ENCODE data around the gene TAF4.

TAF4 gene

GRCh38 chr20:62043131-62043914 lies 22.4 kb downstream of the TAF4 start:
- Histone ChIP-seq H3K27ac (ENCODE audit: insufficient read depth in 1 of 2, low read depth in 1 of 2, low read length in 2 of 2, poor library complexity in 1 of 2, severe bottlenecking in 2 of 2) (no peak overlapping the region), H3K27me3 (replicated peaks in 2 of 5; ENCODE audit: control insufficient read depth in 4 of 5, insufficient read depth in 5 of 5, low read length in 4 of 5) (no peaks in the 10 kb centered on the region), H3K4me1 (ENCODE audit: control extremely low read depth in 1 of 4, control insufficient read depth in 4 of 4, insufficient read depth in 4 of 4, low read length in 3 of 4) (peaks cover 0 to 6% (median under 1%) of the 10 kb centered on the region in 4 experiments), H3K9me3 (ENCODE audit: control extremely low read depth in 1 of 5, control insufficient read depth in 4 of 5, insufficient read depth in 2 of 5, low read depth in 1 of 5, low read length in 4 of 5) (peaks cover 0 to 2% (median 0%) of the 10 kb centered on the region in 5 experiments), H3K4me3 (ENCODE audit: control insufficient read depth in 1 of 7, extremely low read depth in 1 of 7, insufficient read depth in 4 of 7, low read depth in 2 of 7, low read length in 6 of 7) (no peak overlapping the region), H3K36me3 (ENCODE audit: control insufficient read depth in 4 of 4, insufficient read depth in 4 of 4, low read length in 3 of 4) (peaks cover 0 to 6% (median 0%) of the 10 kb centered on the region in 4 experiments)
- ChIA-PET CTCF (no interaction called here), POLR2A (no interaction called here)
- no peak for DNase-seq
- 95% methylated on average over 17 of the region's 17 CpGs for WGBS (ENCODE audit: insufficient coverage)

GRCh38 chr20:62042025-62042820 lies 23.5 kb downstream of the TAF4 start:
- no peak overlapping the region for H3K27ac ChIP-seq (ENCODE audit: insufficient read depth in 1 of 2, low read depth in 1 of 2, low read length in 2 of 2, poor library complexity in 1 of 2, severe bottlenecking in 2 of 2)
- peaks cover 0 to 6% (median 0%) of the 10 kb centered on the region in 4 experiments for H3K36me3 ChIP-seq (ENCODE audit: control insufficient read depth in 4 of 4, insufficient read depth in 4 of 4, low read length in 3 of 4)
- no peaks in the 10 kb centered on the region for H3K27me3 ChIP-seq (replicated peaks in 2 of 5; ENCODE audit: control insufficient read depth in 4 of 5, insufficient read depth in 5 of 5, low read length in 4 of 5)
- CTCF ChIA-PET = interaction anchor here (0.8 kb wide), 1 partner anchor 18 kb away, joined by 3 read pairs; no protein-coding TSS in a partner anchor
- POLR2A ChIA-PET = no interaction called here
- H3K4me1 ChIP-seq (ENCODE audit: control extremely low read depth in 1 of 4, control insufficient read depth in 4 of 4, insufficient read depth in 4 of 4, low read length in 3 of 4) = peaks cover 0 to 6% (median 0%) of the 10 kb centered on the region in 4 experiments
- DNase-seq = no peak
- H3K9me3 ChIP-seq (ENCODE audit: control extremely low read depth in 1 of 5, control insufficient read depth in 4 of 5, insufficient read depth in 2 of 5, low read depth in 1 of 5, low read length in 4 of 5) = peaks cover 0 to 8% (median 2%) of the 10 kb centered on the region in 5 experiments
- no peak overlapping the region for H3K4me3 ChIP-seq (ENCODE audit: control insufficient read depth in 1 of 7, extremely low read depth in 1 of 7, insufficient read depth in 4 of 7, low read depth in 2 of 7, low read length in 6 of 7)
- 99% methylated on average over 19 of the region's 22 CpGs for WGBS (ENCODE audit: insufficient coverage)

GRCh38 chr20:62040933-62041332 lies 24.7 kb downstream of the TAF4 start:
- Histone ChIP-seq H3K4me1 (ENCODE audit: control extremely low read depth in 1 of 4, control insufficient read depth in 4 of 4, insufficient read depth in 4 of 4, low read length in 3 of 4) (peaks cover 0 to under 1% (median 0%) of the 10 kb centered on the region in 4 experiments), H3K27me3 (replicated peaks in 2 of 5; ENCODE audit: control insufficient read depth in 4 of 5, insufficient read depth in 5 of 5, low read length in 4 of 5) (no peaks in the 10 kb centered on the region), H3K4me3 (ENCODE audit: control insufficient read depth in 1 of 7, extremely low read depth in 1 of 7, insufficient read depth in 4 of 7, low read depth in 2 of 7, low read length in 6 of 7) (no peak overlapping the region), H3K36me3 (ENCODE audit: control insufficient read depth in 4 of 4, insufficient read depth in 4 of 4, low read length in 3 of 4) (peaks cover 0 to 6% (median under 1%) of the 10 kb centered on the region in 4 experiments), H3K27ac (ENCODE audit: insufficient read depth in 1 of 2, low read depth in 1 of 2, low read length in 2 of 2, poor library complexity in 1 of 2, severe bottlenecking in 2 of 2) (no peak overlapping the region), H3K9me3 (ENCODE audit: control extremely low read depth in 1 of 5, control insufficient read depth in 4 of 5, insufficient read depth in 2 of 5, low read depth in 1 of 5, low read length in 4 of 5) (peaks cover 0 to 13% (median 6%) of the 10 kb centered on the region in 5 experiments)
- WGBS (ENCODE audit: insufficient coverage) = 100% methylated on average over 6 of the region's 13 CpGs
- no peak for DNase-seq
- ChIA-PET POLR2A (no interaction called here), CTCF (interaction anchor here (1.9 kb wide), 1 partner anchor 115 kb away, joined by 4 read pairs; no protein-coding TSS in a partner anchor)

- peaks cover 0 to 6% (median under 1%) of the 10 kb centered on the region in 4 experiments for H3K36me3 ChIP-seq (ENCODE audit: control insufficient read depth in 4 of 4, insufficient read depth in 4 of 4, low read length in 3 of 4)
- H3K4me1 ChIP-seq (ENCODE audit: control extremely low read depth in 1 of 4, control insufficient read depth in 4 of 4, insufficient read depth in 4 of 4, low read length in 3 of 4) = no peaks in the 10 kb centered on the region
- no peak overlapping the region for H3K4me3 ChIP-seq (ENCODE audit: control insufficient read depth in 1 of 7, extremely low read depth in 1 of 7, insufficient read depth in 4 of 7, low read depth in 2 of 7, low read length in 6 of 7)
- no peak for DNase-seq
- 97% methylated on average over 25 of the region's 25 CpGs for WGBS (ENCODE audit: insufficient coverage)
- peaks cover 0 to 13% (median 6%) of the 10 kb centered on the region in 5 experiments for H3K9me3 ChIP-seq (ENCODE audit: control extremely low read depth in 1 of 5, control insufficient read depth in 4 of 5, insufficient read depth in 2 of 5, low read depth in 1 of 5, low read length in 4 of 5)
- CTCF ChIA-PET = interaction anchor here (1.9 kb wide), 1 partner anchor 116 kb away, joined by 4 read pairs; no protein-coding TSS in a partner anchor
- H3K27me3 ChIP-seq (replicated peaks in 2 of 5; ENCODE audit: control insufficient read depth in 4 of 5, insufficient read depth in 5 of 5, low read length in 4 of 5) = no peaks in the 10 kb centered on the region
- no peak overlapping the region for H3K27ac ChIP-seq (ENCODE audit: insufficient read depth in 1 of 2, low read depth in 1 of 2, low read length in 2 of 2, poor library complexity in 1 of 2, severe bottlenecking in 2 of 2)
- POLR2A ChIA-PET = interaction anchor here (0.6 kb wide), 1 partner anchor 132 kb away, joined by 3 read pairs; no protein-coding TSS in a partner anchor
Observed at GRCh38 chr20:62040381-62040922, 25.2 kb downstream of the TAF4 start.

GRCh38 chr20:62039738-62040137 lies 25.9 kb downstream of the TAF4 start:
- POLR2A ChIA-PET = interaction anchor here (0.6 kb wide), 1 partner anchor 132 kb away, joined by 3 read pairs; no protein-coding TSS in a partner anchor
- CTCF ChIA-PET = interaction anchor here (0.8 to 1.9 kb wide), 3 partner anchors 9 to 117 kb away, joined by 3 to 4 read pairs (median 3); no protein-coding TSS in a partner anchor
- no peak overlapping the region for H3K27ac ChIP-seq (ENCODE audit: insufficient read depth in 1 of 2, low read depth in 1 of 2, low read length in 2 of 2, poor library complexity in 1 of 2, severe bottlenecking in 2 of 2)
- peaks cover 0 to 16% (median 6%) of the 10 kb centered on the region in 5 experiments for H3K9me3 ChIP-seq (ENCODE audit: control extremely low read depth in 1 of 5, control insufficient read depth in 4 of 5, insufficient read depth in 2 of 5, low read depth in 1 of 5, low read length in 4 of 5)
- WGBS (ENCODE audit: insufficient coverage) = 98% methylated on average over 6 of the region's 6 CpGs
- no peaks in the 10 kb centered on the region for H3K27me3 ChIP-seq (replicated peaks in 2 of 5; ENCODE audit: control insufficient read depth in 4 of 5, insufficient read depth in 5 of 5, low read length in 4 of 5)
- no peak overlapping the region for H3K4me3 ChIP-seq (ENCODE audit: control insufficient read depth in 1 of 7, extremely low read depth in 1 of 7, insufficient read depth in 4 of 7, low read depth in 2 of 7, low read length in 6 of 7)
- peaks cover 0 to 6% (median under 1%) of the 10 kb centered on the region in 4 experiments for H3K36me3 ChIP-seq (ENCODE audit: control insufficient read depth in 4 of 4, insufficient read depth in 4 of 4, low read length in 3 of 4)
- no peak for DNase-seq
- H3K4me1 ChIP-seq (ENCODE audit: control extremely low read depth in 1 of 4, control insufficient read depth in 4 of 4, insufficient read depth in 4 of 4, low read length in 3 of 4) = no peaks in the 10 kb centered on the region

GRCh38 chr20:62032609-62033368 lies 32.9 kb downstream of the TAF4 start:
- peaks cover 0 to 32% (median 13%) of the 10 kb centered on the region in 4 experiments for H3K4me1 ChIP-seq (ENCODE audit: control extremely low read depth in 1 of 4, control insufficient read depth in 4 of 4, insufficient read depth in 4 of 4, low read length in 3 of 4)
- H3K27me3 ChIP-seq (replicated peaks in 2 of 5; ENCODE audit: control insufficient read depth in 4 of 5, insufficient read depth in 5 of 5, low read length in 4 of 5) = no peaks in the 10 kb centered on the region
- H3K4me3 ChIP-seq (ENCODE audit: control insufficient read depth in 1 of 7, extremely low read depth in 1 of 7, insufficient read depth in 4 of 7, low read depth in 2 of 7, low read length in 6 of 7) = no peak overlapping the region
- peaks cover 0 to 16% (median 6%) of the 10 kb centered on the region in 5 experiments for H3K9me3 ChIP-seq (ENCODE audit: control extremely low read depth in 1 of 5, control insufficient read depth in 4 of 5, insufficient read depth in 2 of 5, low read depth in 1 of 5, low read length in 4 of 5)
- WGBS (ENCODE audit: insufficient coverage) = 90% methylated on average over 11 of the region's 13 CpGs
- CTCF ChIA-PET = interaction anchor here (0.7 to 10.7 kb wide), 3 partner anchors 18 to 124 kb away, joined by 3 to 113 read pairs (median 3); no protein-coding TSS in a partner anchor
- no peak for DNase-seq
- no peak overlapping the region for H3K27ac ChIP-seq (ENCODE audit: insufficient read depth in 1 of 2, low read depth in 1 of 2, low read length in 2 of 2, poor library complexity in 1 of 2, severe bottlenecking in 2 of 2)
- peaks cover 0 to 1% (median 0%) of the 10 kb centered on the region in 4 experiments for H3K36me3 ChIP-seq (ENCODE audit: control insufficient read depth in 4 of 4, insufficient read depth in 4 of 4, low read length in 3 of 4)
- POLR2A ChIA-PET = no interaction called here

All from common myeloid progenitor, CD34-positive (primary cell).